A673 (cell line): ENCODE data around the gene EPB41L5. TPM values are rescaled to one million over a fixed set of nuclear protein-coding genes. Genes with fewer than 3 reads are reported as not detected.

Experiments used
- BruUV-seq: library from RNA; stranded (reverse); fragments of 400-500 nt; replicated peaks from 2 replicates; lab custom pipeline; 2021; lab: Mats Ljungman, UMichigan
- CTCF ChIA-PET: fragments of 300-600 bp; sonication (Branson Sonifier 250); formaldehyde crosslinking; loops from one replicate; lab custom pipeline; 2022; ENCODE audit warnings: antibody characterized with exemption; lab: Charles Lee
- POLR2A ChIA-PET: fragments of 300-600 bp; sonication (Branson Sonifier 250); formaldehyde crosslinking; loops from one replicate; lab custom pipeline; 2022; ENCODE audit warnings: antibody characterized with exemption; ENCODE audit not compliant: low non-redundant PET; lab: Charles Lee
- DNase-seq: peaks from one replicate; pipeline ENCODE4 v3.0.0-alpha.2; 2015; ENCODE audit warnings: low spot score
- H3K27ac ChIP-seq: fragments of 200-600 bp; sonication (generic); 2 replicates; pipeline ENCODE4 v1.5.1; 2016; ENCODE audit warnings: mixed run types, low read depth, mild to moderate bottlenecking, mixed read lengths, antibody characterized with exemption, low read length; ENCODE audit not compliant: poor library complexity, severe bottlenecking
- H3K27me3 ChIP-seq: fragments of 200-600 bp; sonication (generic); replicated peaks from 2 replicates; pipeline ENCODE4 v1.6.1; 2017; ENCODE audit warnings: mixed run types, low read depth, mild to moderate bottlenecking, mixed read lengths, antibody characterized with exemption, low read length; ENCODE audit not compliant: insufficient read depth, poor library complexity
- H3K36me3 ChIP-seq: fragments of 200-600 bp; sonication (generic); 2 replicates; pipeline ENCODE4 v1.6.1; 2016; ENCODE audit warnings: mixed run types, mild to moderate bottlenecking, mixed read lengths, antibody characterized with exemption, low read length; ENCODE audit not compliant: insufficient read depth, poor library complexity, severe bottlenecking
- H3K4me1 ChIP-seq: fragments of 200-600 bp; sonication (generic); 2 replicates; pipeline ENCODE4 v1.6.1; 2017; ENCODE audit warnings: mixed run types, mild to moderate bottlenecking, mixed read lengths, antibody characterized with exemption, low read length; ENCODE audit not compliant: insufficient read depth, poor library complexity, severe bottlenecking
- H3K4me3 ChIP-seq: fragments of 200-600 bp; sonication (generic); 2 replicates; pipeline ENCODE4 v1.5.1; 2016; ENCODE audit warnings: low read depth, mixed run types, mild to moderate bottlenecking, mixed read lengths, low read length; ENCODE audit not compliant: poor library complexity, severe bottlenecking
- H3K9me3 ChIP-seq: fragments of 200-600 bp; sonication (generic); 2 replicates; pipeline ENCODE4 v1.6.1; 2016; ENCODE audit warnings: mixed run types, low read depth, mild to moderate bottlenecking, mixed read lengths, antibody characterized with exemption, low read length; ENCODE audit not compliant: poor library complexity, severe bottlenecking
- EZH2 ChIP-seq: fragments of 200-600 bp; sonication (generic); IDR thresholded peaks from 2 replicates; pipeline ENCODE4 v1.6.1; 2017; ENCODE audit warnings: borderline replicate concordance, low read depth, mild to moderate bottlenecking, mixed read lengths, antibody characterized with exemption, low read length; ENCODE audit not compliant: poor library complexity, severe bottlenecking
- intact Hi-C: fragments of 100-400 bp; cut with micrococcal nuclease; formaldehyde crosslinking; loops from one replicate; pipeline ENCODE4 v1.10.0; 2022; ENCODE audit not compliant: unreplicated experiment
- total RNA-seq: library from RNA; stranded (reverse); gene quantifications from 2 replicates; pipeline ENCODE4 v1.2.3, GENCODE V29; 2021
- TF ChIP-seq, protein P1 (sequence below): fragments of 300-800, 200-600 bp; sonication (generic); conservative IDR thresholded peaks from 2 replicates; pipeline ENCODE4 v1.5.1; 2017; ENCODE audit warnings: low read depth, mild to moderate bottlenecking, antibody characterized with exemption, low read length, moderate library complexity, mixed read lengths

The EPB41L5 gene
- total RNA-seq, 1 experiment from 2014 or later, result 26.5 TPM

DNA sequence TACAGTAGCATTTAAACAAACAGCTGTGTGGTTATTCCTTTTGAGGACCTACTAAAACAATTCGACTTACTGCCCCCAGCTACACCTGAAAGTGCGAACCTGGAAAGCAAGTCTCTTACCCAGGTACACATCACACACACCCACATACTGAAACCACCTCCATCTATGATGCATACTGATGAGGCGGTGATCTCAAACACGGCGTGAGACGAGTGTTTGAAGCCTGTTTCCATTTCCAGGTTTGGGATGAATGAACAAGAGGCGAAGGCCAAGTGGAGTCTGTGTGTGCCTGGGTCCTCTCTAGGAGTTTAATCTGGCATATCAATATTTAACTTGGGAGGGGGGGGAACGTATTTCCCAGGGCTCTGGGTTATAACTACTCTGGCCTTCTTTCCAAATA is 208.7 kb downstream of the EPB41L5 start:
- Histone ChIP-seq H3K36me3 (no peaks in the 10 kb centered on the region), H3K4me3 (peak overlapping the region; percentile 60), H3K9me3 (no peaks in the 10 kb centered on the region), H3K4me1 (peaks cover 18% of the 10 kb centered on the region), H3K27me3 (no peaks in the 10 kb centered on the region), H3K27ac (no peak overlapping the region)
- DNase-seq, result no peak
- CTCF ChIA-PET, result no interaction called here
- no peak for TF ChIP-seq EZH2
- TF ChIP-seq, protein P1, sequence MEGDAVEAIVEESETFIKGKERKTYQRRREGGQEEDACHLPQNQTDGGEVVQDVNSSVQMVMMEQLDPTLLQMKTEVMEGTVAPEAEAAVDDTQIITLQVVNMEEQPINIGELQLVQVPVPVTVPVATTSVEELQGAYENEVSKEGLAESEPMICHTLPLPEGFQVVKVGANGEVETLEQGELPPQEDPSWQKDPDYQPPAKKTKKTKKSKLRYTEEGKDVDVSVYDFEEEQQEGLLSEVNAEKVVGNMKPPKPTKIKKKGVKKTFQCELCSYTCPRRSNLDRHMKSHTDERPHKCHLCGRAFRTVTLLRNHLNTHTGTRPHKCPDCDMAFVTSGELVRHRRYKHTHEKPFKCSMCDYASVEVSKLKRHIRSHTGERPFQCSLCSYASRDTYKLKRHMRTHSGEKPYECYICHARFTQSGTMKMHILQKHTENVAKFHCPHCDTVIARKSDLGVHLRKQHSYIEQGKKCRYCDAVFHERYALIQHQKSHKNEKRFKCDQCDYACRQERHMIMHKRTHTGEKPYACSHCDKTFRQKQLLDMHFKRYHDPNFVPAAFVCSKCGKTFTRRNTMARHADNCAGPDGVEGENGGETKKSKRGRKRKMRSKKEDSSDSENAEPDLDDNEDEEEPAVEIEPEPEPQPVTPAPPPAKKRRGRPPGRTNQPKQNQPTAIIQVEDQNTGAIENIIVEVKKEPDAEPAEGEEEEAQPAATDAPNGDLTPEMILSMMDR, result no peak
- intact Hi-C loops, result no loop called here
- POLR2A ChIA-PET, result no interaction called here
- BruUV-seq, result TSS peak; percentile 59

DNA sequence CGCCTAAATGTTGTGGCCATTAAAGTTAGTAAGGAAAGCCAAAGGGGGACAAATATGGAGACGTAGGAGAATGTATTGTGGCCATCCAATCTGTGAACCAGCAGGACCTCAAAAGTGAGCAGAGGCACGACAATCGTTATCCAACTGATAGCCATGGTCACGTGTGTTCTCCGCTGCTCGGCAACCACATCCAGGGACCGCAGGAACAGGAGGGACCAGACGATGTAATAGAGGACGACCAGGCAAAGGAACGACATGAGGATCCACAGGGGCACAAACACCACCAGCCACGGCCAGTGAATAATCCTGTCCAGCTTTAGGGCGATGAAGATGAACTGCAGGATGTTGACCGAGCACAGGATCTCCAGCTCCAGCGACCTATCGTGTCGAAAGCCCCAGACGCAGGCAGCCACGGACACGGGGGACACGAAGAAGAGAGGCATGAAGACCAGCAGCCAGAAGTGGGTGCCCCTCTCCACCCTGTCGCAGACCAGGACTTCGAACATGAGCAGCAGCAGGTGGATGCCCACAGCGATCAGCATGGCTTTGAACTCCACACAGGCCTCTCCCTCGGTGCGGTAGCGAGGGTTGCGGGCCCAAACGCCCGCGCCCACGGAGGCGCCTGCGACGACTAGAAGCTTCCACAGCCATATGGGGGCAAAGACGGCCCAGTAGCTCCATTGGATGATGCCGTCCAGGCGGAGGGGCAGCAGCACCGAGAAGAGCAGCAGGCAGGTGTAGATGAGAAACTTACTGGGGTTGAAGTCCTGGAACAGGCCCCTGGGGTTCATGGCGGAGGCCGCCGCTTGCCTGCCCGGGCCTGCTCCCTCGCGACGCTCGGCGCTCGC is 209.5 kb downstream of the EPB41L5 start:
- H3K4me1 ChIP-seq, result peaks cover 18% of the 10 kb centered on the region
- BruUV-seq, result no TSS peak
- H3K9me3 ChIP-seq, result no peaks in the 10 kb centered on the region
- H3K27me3 ChIP-seq, result no peaks in the 10 kb centered on the region
- ChIA-PET POLR2A (interaction anchor here (0.7 kb wide), 1 partner anchor 104 kb away, joined by 3 read pairs; no protein-coding TSS in a partner anchor), CTCF (interaction anchor here (0.6 to 0.7 kb wide), 2 partner anchors 8 to 20 kb away, joined by 3 to 4 read pairs; no protein-coding TSS in a partner anchor)
- intact Hi-C loops, result no loop called here
- H3K4me3 ChIP-seq, result peak overlapping the region; percentile 60
- peak overlapping the region; percentile 93 for H3K27ac ChIP-seq
- no peaks in the 10 kb centered on the region for H3K36me3 ChIP-seq
- no peak for TF ChIP-seq EZH2
- TF ChIP-seq, protein P1, result no peak
- DNase-seq, result no peak

DNA sequence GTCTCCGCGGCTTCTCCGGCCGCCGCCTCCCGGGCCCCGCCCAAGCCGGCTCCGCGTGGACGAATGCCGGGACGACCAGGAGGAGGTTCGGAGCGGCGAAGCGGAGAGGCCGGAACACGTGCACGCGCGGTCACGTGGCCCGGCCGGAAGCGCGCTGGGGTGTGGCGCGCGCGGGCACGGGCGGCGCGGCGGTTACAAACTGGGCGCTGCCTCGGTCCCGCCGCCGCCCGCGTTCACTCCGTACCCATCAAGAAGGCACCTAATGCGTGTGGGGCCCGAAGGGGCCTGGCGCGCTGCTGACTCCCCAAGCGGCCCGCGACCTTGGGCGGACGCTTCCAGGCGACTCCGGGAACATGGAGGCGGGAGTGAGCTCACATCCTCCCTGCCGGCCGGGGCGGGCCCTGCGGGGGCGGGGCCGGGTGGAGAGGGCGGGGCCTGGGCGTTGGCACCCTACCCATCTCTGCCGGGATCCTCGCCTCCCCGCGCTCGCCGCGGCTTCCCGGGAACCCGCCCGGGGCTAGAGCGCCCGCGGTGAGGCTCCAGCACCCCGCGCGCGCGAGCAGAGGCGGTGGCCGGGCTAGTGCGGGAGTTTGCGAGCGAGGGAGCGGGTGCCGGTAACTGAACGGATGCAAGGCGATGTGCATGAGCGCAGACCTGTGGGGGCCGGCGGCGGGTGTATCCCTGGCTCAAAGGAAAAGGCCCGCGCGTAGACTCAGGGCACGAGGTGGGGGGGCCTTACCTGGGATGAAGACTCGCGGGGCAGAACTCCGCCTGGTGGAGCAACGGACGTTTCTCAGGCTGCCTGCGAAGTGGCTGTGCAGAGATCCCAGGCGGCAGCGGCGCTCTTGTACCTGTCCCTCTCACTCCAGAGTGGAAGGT is 210.4 kb downstream of the EPB41L5 start, which contains the start of gene TMEM185B:
TMEM185B (minus strand) TSS at position 367 of the 879 bp plus-strand sequence. CDS start 424 bp downstream, outside the sequence.
- intact Hi-C loops, result no loop called here
- DNase-seq, result peak; percentile 90
- no peaks in the 10 kb centered on the region for H3K36me3 ChIP-seq
- BruUV-seq, result no TSS peak
- ChIA-PET POLR2A (interaction anchor here (0.7 kb wide), 1 partner anchor 105 kb away, joined by 3 read pairs; no protein-coding TSS in a partner anchor), CTCF (interaction anchor here (0.6 to 0.7 kb wide), 2 partner anchors 9 to 21 kb away, joined by 3 to 4 read pairs; no protein-coding TSS in a partner anchor)
- peak within 1 kb of the TSS; percentile 60 for H3K4me3 ChIP-seq
- H3K27me3 ChIP-seq, result no peaks in the 10 kb centered on the region
- TF ChIP-seq EZH2, result no peak
- TF ChIP-seq, protein P1, result no peak
- H3K27ac ChIP-seq, result peak within 1 kb of the TSS; percentile 93
- no peaks in the 10 kb centered on the region for H3K9me3 ChIP-seq
- H3K4me1 ChIP-seq, result peaks cover 18% of the 10 kb centered on the region
